Keratinocyte (primary cell): ENCODE results near the gene ZNF177.

ENCODE experiments used
- EZH2 ChIP-seq: IDR thresholded peaks from one replicate; pipeline ENCODE4 v1.6.1; 2012; ENCODE audit warnings: inconsistent platforms, mild to moderate bottlenecking, low read length, moderate library complexity
- TF ChIP-seq, protein P1 (sequence below), 3 experiments: IDR thresholded peaks in 1 of 3; conservative IDR thresholded peaks in 1 of 3; optimal IDR thresholded peaks in 1 of 3; 2 replicates in 2 of 3; 3 replicates in 1 of 3; pipeline versions ENCODE3 to v1.5.1; 2011; ENCODE audit warnings: low read length in 3 of 3, mild to moderate bottlenecking in 3 of 3, moderate library complexity in 2 of 3, control low read depth in 1 of 3, inconsistent platforms in 1 of 3; ENCODE audit not compliant: insufficient read depth in 2 of 3; ENCODE audit errors: extremely low read depth in 1 of 3

DNA sequence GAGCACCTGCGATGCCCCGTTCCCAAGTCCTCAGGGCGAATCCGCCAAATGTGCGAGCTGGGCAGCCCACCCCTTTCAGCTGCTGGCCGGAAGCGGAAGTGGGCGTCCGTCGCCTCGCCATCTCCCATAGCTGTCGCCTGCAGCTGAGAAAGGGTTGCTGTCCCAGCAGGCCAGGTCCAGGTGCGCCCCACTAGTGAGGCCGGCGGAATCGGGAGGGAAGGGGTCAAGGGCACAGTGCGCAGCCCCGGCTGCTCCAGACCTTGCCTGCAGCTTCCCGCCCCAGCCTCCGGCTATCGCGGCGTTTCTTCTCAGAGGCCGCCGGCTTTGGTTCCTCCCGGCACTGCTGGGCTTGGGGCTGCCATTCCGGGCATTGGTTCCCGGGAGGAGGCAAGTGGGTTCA lies at the start of gene ZNF177:
- TF ChIP-seq, protein P1, sequence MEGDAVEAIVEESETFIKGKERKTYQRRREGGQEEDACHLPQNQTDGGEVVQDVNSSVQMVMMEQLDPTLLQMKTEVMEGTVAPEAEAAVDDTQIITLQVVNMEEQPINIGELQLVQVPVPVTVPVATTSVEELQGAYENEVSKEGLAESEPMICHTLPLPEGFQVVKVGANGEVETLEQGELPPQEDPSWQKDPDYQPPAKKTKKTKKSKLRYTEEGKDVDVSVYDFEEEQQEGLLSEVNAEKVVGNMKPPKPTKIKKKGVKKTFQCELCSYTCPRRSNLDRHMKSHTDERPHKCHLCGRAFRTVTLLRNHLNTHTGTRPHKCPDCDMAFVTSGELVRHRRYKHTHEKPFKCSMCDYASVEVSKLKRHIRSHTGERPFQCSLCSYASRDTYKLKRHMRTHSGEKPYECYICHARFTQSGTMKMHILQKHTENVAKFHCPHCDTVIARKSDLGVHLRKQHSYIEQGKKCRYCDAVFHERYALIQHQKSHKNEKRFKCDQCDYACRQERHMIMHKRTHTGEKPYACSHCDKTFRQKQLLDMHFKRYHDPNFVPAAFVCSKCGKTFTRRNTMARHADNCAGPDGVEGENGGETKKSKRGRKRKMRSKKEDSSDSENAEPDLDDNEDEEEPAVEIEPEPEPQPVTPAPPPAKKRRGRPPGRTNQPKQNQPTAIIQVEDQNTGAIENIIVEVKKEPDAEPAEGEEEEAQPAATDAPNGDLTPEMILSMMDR (optimal IDR thresholded peaks at IDR 0.05 in 1 of 3, IDR thresholded peaks at IDR 0.05 in 1 of 3, conservative IDR thresholded peaks at IDR 0.05 in 1 of 3; ENCODE audit: extremely low read depth in 1 of 3, insufficient read depth in 2 of 3, low read length in 3 of 3) = no peak
- TF ChIP-seq EZH2 = no peak
